ENCODE results near the gene SYNPR.

- no peak for TF ChIP-seq GATA3 (IDR thresholded peaks at IDR 0.05; ENCODE audit: low read depth, low read length)
- TF ChIP-seq GATA2 (IDR thresholded peaks at IDR 0.05; ENCODE audit: low read depth, low read length): no peak
Observed at GRCh38 chr3:63555767-63556166, 277.7 kb downstream of the SYNPR start.

All from SH-SY5Y (cell line).